ENCODE data around the gene AP1G2. TPM values are rescaled to one million over a fixed set of nuclear protein-coding genes. Genes with fewer than 3 reads are reported as not detected.
"Not testable (repeated sequence)": the region's sequence is repeated elsewhere in the genome, so short reads cannot be mapped to it uniquely, and the experiment has no call there.

The AP1G2 gene
- total RNA-seq, 1 donor from 2014 or later = 146 TPM

GRCh38 chr14:23602181-23603095 lies 34.8 kb upstream of the AP1G2 start:
- TF ChIP-seq CTCF (IDR thresholded peaks at IDR 0.05) = no peak
- Histone ChIP-seq H3K36me3 (no peaks in the 10 kb centered on the region), H3K9me3 (peaks cover 5% of the 10 kb centered on the region), H3K4me1 (no peaks in the 10 kb centered on the region), H3K27me3 (ENCODE audit: low read depth) (no peaks in the 10 kb centered on the region), H3K27ac (no peak overlapping the region), H3K4me3 (no peak overlapping the region)
- DNase-seq = no peak
- no peak for ATAC-seq
- intact Hi-C loops (cut with DNase I) = no loop called here

- Histone ChIP-seq H3K9me3 (peaks cover 5% of the 10 kb centered on the region), H3K27me3 (ENCODE audit: low read depth) (no peaks in the 10 kb centered on the region), H3K4me3 (no peak overlapping the region), H3K4me1 (no peaks in the 10 kb centered on the region), H3K36me3 (no peaks in the 10 kb centered on the region), H3K27ac (no peak overlapping the region)
- no peak for DNase-seq
- ATAC-seq = no peak
- intact Hi-C loops (cut with DNase I) = no loop called here
- no peak for TF ChIP-seq CTCF (IDR thresholded peaks at IDR 0.05)
These were observed 34.2 kb upstream of the AP1G2 start for GRCh38 chr14:23601845-23602180.

GRCh38 chr14:23601424-23601823 lies 33.8 kb upstream of the AP1G2 start:
- Histone ChIP-seq H3K27ac (no peak overlapping the region), H3K9me3 (peaks cover 5% of the 10 kb centered on the region), H3K4me1 (no peaks in the 10 kb centered on the region), H3K36me3 (no peaks in the 10 kb centered on the region), H3K27me3 (ENCODE audit: low read depth) (no peaks in the 10 kb centered on the region), H3K4me3 (no peak overlapping the region)
- DNase-seq = no peak
- ATAC-seq = no peak
- intact Hi-C loops (cut with DNase I) = no loop called here
- no peak for TF ChIP-seq CTCF (IDR thresholded peaks at IDR 0.05)

GRCh38 chr14:23600806-23601205 lies 33.2 kb upstream of the AP1G2 start:
- no peaks in the 10 kb centered on the region for H3K36me3 ChIP-seq
- peaks cover 5% of the 10 kb centered on the region for H3K9me3 ChIP-seq
- H3K27me3 ChIP-seq (ENCODE audit: low read depth) = no peaks in the 10 kb centered on the region
- no peaks in the 10 kb centered on the region for H3K4me1 ChIP-seq
- no peak for DNase-seq
- intact Hi-C loops (cut with DNase I) = no loop called here
- no peak for ATAC-seq
- TF ChIP-seq CTCF (IDR thresholded peaks at IDR 0.05) = no peak
- H3K27ac ChIP-seq = no peak overlapping the region
- H3K4me3 ChIP-seq = no peak overlapping the region

- DNase-seq = no peak
- intact Hi-C loops (cut with DNase I) = no loop called here
- no peaks in the 10 kb centered on the region for H3K27me3 ChIP-seq (ENCODE audit: low read depth)
- H3K9me3 ChIP-seq = peaks cover 5% of the 10 kb centered on the region
- ATAC-seq = no peak
- H3K4me3 ChIP-seq = no peak overlapping the region
- H3K27ac ChIP-seq = no peak overlapping the region
- H3K4me1 ChIP-seq = no peaks in the 10 kb centered on the region
- TF ChIP-seq CTCF (IDR thresholded peaks at IDR 0.05) = no peak
- H3K36me3 ChIP-seq = no peaks in the 10 kb centered on the region
These were observed 32.7 kb upstream of the AP1G2 start for GRCh38 chr14:23600322-23600707.

GRCh38 chr14:23594191-23594590 lies 26.6 kb upstream of the AP1G2 start:
- H3K27ac ChIP-seq; H3K4me3 ChIP-seq; H3K4me1 ChIP-seq; intact Hi-C loops (cut with DNase I); H3K9me3 ChIP-seq; DNase-seq; H3K36me3 ChIP-seq; H3K27me3 ChIP-seq (ENCODE audit: low read depth); ATAC-seq: not testable (repeated sequence)
